ENCODE data around the gene ABCA3. TPM values are rescaled to one million over a fixed set of nuclear protein-coding genes. Genes with fewer than 3 reads are reported as not detected.

ABCA3 gene
- total RNA-seq, 1 experiment from 2014 or later, result 6.2 TPM

- Histone ChIP-seq H3K79me2 (ENCODE audit: low read depth) (peaks cover 36% of the 10 kb centered on the region), H3K36me3 (ENCODE audit: low read depth) (peaks cover 12% of the 10 kb centered on the region), H3K9me3 (ENCODE audit: insufficient read depth, low read depth) (no peaks in the 10 kb centered on the region), H3K4me2 (peak within 1 kb of the TSS; percentile 85), H3K9me2 (ENCODE audit: insufficient read depth) (no peaks in the 10 kb centered on the region), H3K4me3 (peak within 1 kb of the TSS; percentile 91), H3K4me1 (replicated peaks; ENCODE audit: insufficient read depth) (peaks cover 22% of the 10 kb centered on the region), H3F3A (ENCODE audit: insufficient read depth, low read depth) (peaks cover 63% of the 10 kb centered on the region), H2AFZ (peak within 1 kb of the TSS; percentile 73), H3K27me3 (ENCODE audit: insufficient read depth, low read depth) (no peaks in the 10 kb centered on the region), H4K20me1 (ENCODE audit: insufficient read depth) (peaks cover 37% of the 10 kb centered on the region), H3K27ac (peak within 1 kb of the TSS; percentile 86)
- no TSS peak for BruUV-seq (replicated peaks)
- intact Hi-C loops (cut with micrococcal nuclease; ENCODE audit: unreplicated experiment), result loop anchor here (1.0 to 10.0 kb wide), 5 partner anchors 29 to 251 kb away; partner anchors contain the start of genes BRICD5, E4F1, PGP and TRAF7
- DNase-seq, result peak; percentile 84 to 98
- ChIA-PET POLR2A (ENCODE audit: unreplicated experiment) (interaction anchor here (0.5 to 1.0 kb wide), 6 partner anchors 18 to 885 kb away, joined by 3 to 12 read pairs (median 4); partner anchors contain the start of gene TRAF7), CTCF (interaction anchor here (0.5 to 1.0 kb wide), 10 partner anchors 47 to 669 kb away, joined by 3 to 5 read pairs (median 3); partner anchors contain the start of genes PKD1 and TRAF7)
- peak; percentile 69 for TF ChIP-seq CTCF (conservative IDR thresholded peaks at IDR 0.05)
- TF ChIP-seq EZH2 (IDR thresholded peaks at IDR 0.05; ENCODE audit: low read depth), result no peak
These were observed 89.0 kb downstream of the ABCA3 start, which contains the start of gene ECI1 for GRCh38 chr16:2251296-2252111. ECI1 (minus strand) TSS chr16:2251587; CDS start chr16:2251566, 21 bp downstream.

- DNase-seq, result peak; percentile 42 to 65
- H2AFZ ChIP-seq, result peak overlapping the region; percentile 73
These were observed 89.8 kb downstream of the ABCA3 start for GRCh38 chr16:2250652-2251295.

More at GRCh38 chr16:2250652-2251295, 89.8 kb downstream of the ABCA3 start:
- intact Hi-C loops (cut with micrococcal nuclease; ENCODE audit: unreplicated experiment), result loop anchor here (1.0 to 10.0 kb wide), 5 partner anchors 28 to 252 kb away; partner anchors contain the start of genes BRICD5, E4F1, PGP and TRAF7
- POLR2A ChIA-PET (ENCODE audit: unreplicated experiment), result interaction anchor here (0.5 to 0.7 kb wide), 3 partner anchors 14 to 87 kb away, joined by 3 to 4 read pairs (median 3); partner anchors contain the start of gene DNASE1L2
- Histone ChIP-seq H3K27me3 (ENCODE audit: insufficient read depth, low read depth) (no peaks in the 10 kb centered on the region), H3K79me2 (ENCODE audit: low read depth) (peaks cover 36% of the 10 kb centered on the region), H3K9me2 (ENCODE audit: insufficient read depth) (no peaks in the 10 kb centered on the region), H3K4me1 (replicated peaks; ENCODE audit: insufficient read depth) (peaks cover 22% of the 10 kb centered on the region), H3F3A (ENCODE audit: insufficient read depth, low read depth) (peaks cover 55% of the 10 kb centered on the region), H3K36me3 (ENCODE audit: low read depth) (peaks cover 7% of the 10 kb centered on the region), H3K4me2 (peak overlapping the region; percentile 85), H3K9me3 (ENCODE audit: insufficient read depth, low read depth) (no peaks in the 10 kb centered on the region), H3K4me3 (peak overlapping the region; percentile 91), H3K27ac (peak overlapping the region; percentile 86), H4K20me1 (ENCODE audit: insufficient read depth) (peaks cover 31% of the 10 kb centered on the region)
- CTCF ChIA-PET, result interaction anchor here (0.6 to 0.8 kb wide), 7 partner anchors 46 to 155 kb away, joined by 3 to 5 read pairs (median 3); partner anchors contain the start of genes PKD1 and TRAF7
- BruUV-seq (replicated peaks), result TSS peak; percentile 48
- TF ChIP-seq EZH2 (IDR thresholded peaks at IDR 0.05; ENCODE audit: low read depth) (no peak), CTCF (conservative IDR thresholded peaks at IDR 0.05) (no peak)
